ENCODE results near the gene HSF5.

- TF ChIP-seq, protein P1, sequence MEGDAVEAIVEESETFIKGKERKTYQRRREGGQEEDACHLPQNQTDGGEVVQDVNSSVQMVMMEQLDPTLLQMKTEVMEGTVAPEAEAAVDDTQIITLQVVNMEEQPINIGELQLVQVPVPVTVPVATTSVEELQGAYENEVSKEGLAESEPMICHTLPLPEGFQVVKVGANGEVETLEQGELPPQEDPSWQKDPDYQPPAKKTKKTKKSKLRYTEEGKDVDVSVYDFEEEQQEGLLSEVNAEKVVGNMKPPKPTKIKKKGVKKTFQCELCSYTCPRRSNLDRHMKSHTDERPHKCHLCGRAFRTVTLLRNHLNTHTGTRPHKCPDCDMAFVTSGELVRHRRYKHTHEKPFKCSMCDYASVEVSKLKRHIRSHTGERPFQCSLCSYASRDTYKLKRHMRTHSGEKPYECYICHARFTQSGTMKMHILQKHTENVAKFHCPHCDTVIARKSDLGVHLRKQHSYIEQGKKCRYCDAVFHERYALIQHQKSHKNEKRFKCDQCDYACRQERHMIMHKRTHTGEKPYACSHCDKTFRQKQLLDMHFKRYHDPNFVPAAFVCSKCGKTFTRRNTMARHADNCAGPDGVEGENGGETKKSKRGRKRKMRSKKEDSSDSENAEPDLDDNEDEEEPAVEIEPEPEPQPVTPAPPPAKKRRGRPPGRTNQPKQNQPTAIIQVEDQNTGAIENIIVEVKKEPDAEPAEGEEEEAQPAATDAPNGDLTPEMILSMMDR (IDR thresholded peaks at IDR 0.05), result no peak
- no peak for TF ChIP-seq EP300 (IDR thresholded peaks at IDR 0.05)
- TF ChIP-seq POLR2A (IDR thresholded peaks at IDR 0.05), result no peak
- TF ChIP-seq POLR2AphosphoS5 (IDR thresholded peaks at IDR 0.05), result no peak
These were observed 40.2 kb upstream of the HSF5 start for GRCh38 chr17:58528443-58528842.

Data from stomach (tissue), 4 donors.